Esophagus squamous epithelium (tissue), 5 donors: ENCODE results near the gene TFDP2. TPM values are rescaled to one million over a fixed set of nuclear protein-coding genes. Genes with fewer than 3 reads are reported as not detected.

ENCODE experiments used
- DNase-seq: peaks from one replicate; lab custom pipeline; 2025; lab: John Stamatoyannopoulos, UW
- H3K27ac ChIP-seq, 4 donors: fragments of 200-600 bp; sonication (generic); one replicate each; pipeline ENCODE4 v1.5.1; 2016 to 2019; ENCODE audit warnings: mild to moderate bottlenecking in 1 of 4
- H3K27me3 ChIP-seq, 4 donors: fragments of 200-600 bp; sonication (generic); 1 replicate in 3 of 4; 2 replicates in 1 of 4; pipeline versions ENCODE4 v1.5.1 to v1.6.0; 2017 to 2021; ENCODE audit warnings: antibody characterized with exemption in 1 of 4
- H3K36me3 ChIP-seq, 3 donors: fragments of 200-600 bp; sonication (generic); one replicate each; pipeline ENCODE4 v1.5.1; 2016 to 2019
- H3K4me1 ChIP-seq, 3 donors: fragments of 200-600 bp; sonication (generic); one replicate each; pipeline ENCODE4 v1.5.1; 2017 to 2019
- H3K4me3 ChIP-seq, 4 donors: fragments of 200-600 bp; sonication (generic); 1 replicate in 3 of 4; 2 replicates in 1 of 4; pipeline ENCODE4 v1.5.1; 2016 to 2019; ENCODE audit warnings: mild to moderate bottlenecking in 2 of 4, moderate library complexity in 1 of 4
- H3K9me3 ChIP-seq, 3 donors: fragments of 200-600 bp; sonication (generic); one replicate each; pipeline ENCODE4 v1.5.1; 2016 to 2019
- CTCF ChIP-seq, 6 experiments: fragments of 450-650 bp in 4 of 6; fragments of 200-600 bp in 2 of 6; sonication (generic) in 2 of 6; IDR thresholded peaks; one replicate each; pipeline ENCODE4 v1.5.1; 2016 to 2019; ENCODE audit warnings: antibody characterized with exemption in 6 of 6, mild to moderate bottlenecking in 4 of 6, moderate library complexity in 4 of 6
- POLR2A ChIP-seq, 4 donors: fragments of 450-650 bp; IDR thresholded peaks; one replicate each; pipeline ENCODE4 v1.6.1; 2017; ENCODE audit warnings: antibody characterized with exemption in 4 of 4, mild to moderate bottlenecking in 4 of 4, moderate library complexity in 3 of 4
- WGBS, 2 donors: methylation state at CpG; one replicate each; pipeline ENCODE4 v1.1.5; 2018; 5-methylcytosine and 5-hydroxymethylcytosine counted together
- intact Hi-C: fragments of 100-400 bp; cut with DNase I; formaldehyde crosslinking; loops from one replicate; pipeline ENCODE4 v1.15.0; 2022
- total RNA-seq, 4 donors: library from RNA; depleted of rRNA; stranded (reverse); fragments of >200 nt; gene quantifications; one replicate each; pipeline ENCODE4 v1.1.0, GENCODE V29; 2016
- donor health status: DM: yes; HTN: yes; CAD: no.

TFDP2 gene
- total RNA-seq, 4 donors from 2014 or later = 13.1 to 37.6 (median 18.6) TPM

DNA sequence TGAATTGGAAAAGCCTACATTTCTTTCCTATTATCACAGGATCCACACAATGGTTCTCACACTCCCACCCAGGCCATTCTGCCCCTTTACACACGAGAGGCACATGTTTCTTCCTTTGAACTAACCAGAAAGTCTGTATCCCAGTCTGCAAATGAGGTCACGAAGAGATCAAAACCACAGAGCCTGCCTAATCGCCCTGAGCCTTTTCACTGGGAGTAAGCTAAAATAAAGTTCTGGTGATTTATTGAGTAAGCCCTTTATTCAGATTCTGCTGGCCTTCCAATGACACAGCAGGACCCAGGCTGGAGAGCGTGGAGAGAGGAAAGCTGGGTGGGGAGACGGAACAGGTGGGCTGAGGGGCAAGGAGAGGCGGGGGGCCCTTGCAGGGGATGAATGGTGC lies 194.2 kb downstream of the TFDP2 start:
- no peak for DNase-seq
- Histone ChIP-seq H3K27ac (peak overlapping the region; percentile 67 to 79 (median 74)), H3K4me1 (peaks cover 0 to 56% (median 19%) of the 10 kb centered on the region in 3 donors), H3K27me3 (no peaks in the 10 kb centered on the region), H3K36me3 (peaks cover 0 to 56% (median 0%) of the 10 kb centered on the region in 3 donors), H3K9me3 (no peaks in the 10 kb centered on the region), H3K4me3 (peak overlapping the region in 3 of 4 donors; percentile 13 to 35 (median 23))
- intact Hi-C loops = no loop called here
- 11 to 30% methylated on average over 5 to 6 of the region's 6 CpGs for WGBS, 2 donors
- TF ChIP-seq CTCF (IDR thresholded peaks at IDR 0.05) (no peak), POLR2A (IDR thresholded peaks at IDR 0.05) (no peak)

DNA sequence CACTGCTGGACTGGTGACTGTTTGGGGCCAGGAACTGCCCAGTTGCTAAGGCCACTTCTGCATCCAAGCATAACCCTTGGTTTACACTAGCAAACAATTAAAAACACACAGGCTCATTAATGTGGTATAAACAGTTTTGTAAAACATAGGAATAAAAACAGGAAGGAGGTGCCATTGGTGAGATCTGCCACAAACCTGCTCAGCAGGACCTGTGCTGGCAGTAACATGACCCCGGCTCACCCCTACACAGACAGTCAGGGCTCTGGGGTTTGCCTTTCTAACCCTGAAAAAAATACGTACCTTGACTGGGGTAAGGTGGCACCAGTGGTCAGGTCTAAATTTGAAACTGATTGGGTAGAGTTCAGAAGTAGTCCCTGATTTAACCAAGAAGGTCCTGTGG lies 196.7 kb downstream of the TFDP2 start:
- DNase-seq = no peak
- Histone ChIP-seq H3K27ac (peak overlapping the region in 3 of 4 donors; percentile 13 to 61 (median 44)), H3K4me1 (peaks cover 0 to 44% (median 12%) of the 10 kb centered on the region in 3 donors), H3K27me3 (no peaks in the 10 kb centered on the region), H3K4me3 (no peak overlapping the region), H3K9me3 (no peaks in the 10 kb centered on the region), H3K36me3 (peaks cover 0 to 36% (median 0%) of the 10 kb centered on the region in 3 donors)
- WGBS, 2 donors = 29 to 56% methylated on average over 1 to 2 of the region's 2 CpGs
- TF ChIP-seq POLR2A (IDR thresholded peaks at IDR 0.05) (no peak), CTCF (IDR thresholded peaks at IDR 0.05) (no peak)
- intact Hi-C loops = no loop called here

GRCh38 chr3:141950572-141951493 lies 198.5 kb downstream of the TFDP2 start:
- Histone ChIP-seq H3K27me3 (no peaks in the 10 kb centered on the region), H3K36me3 (peaks cover 0 to 25% (median 0%) of the 10 kb centered on the region in 3 donors), H3K27ac (no peak overlapping the region), H3K4me1 (peaks cover 0 to 43% (median 12%) of the 10 kb centered on the region in 3 donors), H3K4me3 (no peak overlapping the region), H3K9me3 (no peaks in the 10 kb centered on the region)
- no peak for TF ChIP-seq CTCF (IDR thresholded peaks at IDR 0.05)
- no peak for TF ChIP-seq POLR2A (IDR thresholded peaks at IDR 0.05)
- intact Hi-C loops = no loop called here
- WGBS, 2 donors = 83 to 92% methylated on average over 4 of the region's 4 CpGs
- DNase-seq = no peak

- TF ChIP-seq CTCF (IDR thresholded peaks at IDR 0.05) (no peak), POLR2A (IDR thresholded peaks at IDR 0.05) (no peak)
- DNase-seq = no peak
These were observed 199.4 kb downstream of the TFDP2 start for GRCh38 chr3:141949972-141950371.

GRCh38 chr3:141949399-141949798 lies 199.9 kb downstream of the TFDP2 start:
- intact Hi-C loops = no loop called here

More at GRCh38 chr3:141949972-141950371, 199.4 kb downstream of the TFDP2 start:
- no peak overlapping the region for H3K4me3 ChIP-seq
- no peak overlapping the region for H3K27ac ChIP-seq
- H3K36me3 ChIP-seq = peaks cover 0 to 25% (median 0%) of the 10 kb centered on the region in 3 donors
- intact Hi-C loops = no loop called here
- no peaks in the 10 kb centered on the region for H3K9me3 ChIP-seq
- H3K4me1 ChIP-seq = peaks cover 0 to 34% (median 7%) of the 10 kb centered on the region in 3 donors
- WGBS, 2 donors = 78 to 96% methylated on average over 2 to 4 of the region's 6 CpGs
- no peaks in the 10 kb centered on the region for H3K27me3 ChIP-seq

More at GRCh38 chr3:141949399-141949798, 199.9 kb downstream of the TFDP2 start:
- DNase-seq = no peak
- WGBS, 2 donors = 88 to 100% methylated on average over 1 to 4 of the region's 10 CpGs
- peaks cover 0 to 25% (median 0%) of the 10 kb centered on the region in 3 donors for H3K36me3 ChIP-seq
- H3K27me3 ChIP-seq = no peaks in the 10 kb centered on the region
- TF ChIP-seq POLR2A (IDR thresholded peaks at IDR 0.05) (no peak), CTCF (IDR thresholded peaks at IDR 0.05) (no peak)
- H3K27ac ChIP-seq = no peak overlapping the region
- peaks cover 0 to 29% (median 7%) of the 10 kb centered on the region in 3 donors for H3K4me1 ChIP-seq
- no peaks in the 10 kb centered on the region for H3K9me3 ChIP-seq
- H3K4me3 ChIP-seq = no peak overlapping the region
